Measurements from ENCODE around the gene ARV1.
"Not testable (repeated sequence)": the region's sequence is repeated elsewhere in the genome, so short reads cannot be mapped to it uniquely, and the experiment has no call there.

ARV1 gene

GRCh38 chr1:231040800-231041718 is 62.2 kb downstream of the ARV1 start:
- DNase-seq (peak in 1 of 2 donors; percentile 11), ATAC-seq (peak; percentile 19)
- peak overlapping the region in 1 of 2 donors; percentile 84 for H3K27ac Mint-ChIP-seq
- peaks cover 43% of the 10 kb centered on the region for H3K4me1 Mint-ChIP-seq
- peak overlapping the region; percentile 83 to 85 for H3K4me3 Mint-ChIP-seq
- peaks cover 5 to 12% of the 10 kb centered on the region in 2 donors for H3K9me3 Mint-ChIP-seq
- H3K27me3 Mint-ChIP-seq, result peaks cover 22% of the 10 kb centered on the region

GRCh38 chr1:231041719-231042261 is 62.9 kb downstream of the ARV1 start:
- H3K9me3 Mint-ChIP-seq, result peaks cover 5 to 12% of the 10 kb centered on the region in 2 donors
- H3K27me3 Mint-ChIP-seq, result peaks cover 30% of the 10 kb centered on the region
- no peak overlapping the region for H3K27ac Mint-ChIP-seq
- H3K4me1 Mint-ChIP-seq, result peaks cover 35% of the 10 kb centered on the region
- no peak overlapping the region for H3K4me3 Mint-ChIP-seq
- DNase-seq, result no peak
- no peak for ATAC-seq

DNA sequence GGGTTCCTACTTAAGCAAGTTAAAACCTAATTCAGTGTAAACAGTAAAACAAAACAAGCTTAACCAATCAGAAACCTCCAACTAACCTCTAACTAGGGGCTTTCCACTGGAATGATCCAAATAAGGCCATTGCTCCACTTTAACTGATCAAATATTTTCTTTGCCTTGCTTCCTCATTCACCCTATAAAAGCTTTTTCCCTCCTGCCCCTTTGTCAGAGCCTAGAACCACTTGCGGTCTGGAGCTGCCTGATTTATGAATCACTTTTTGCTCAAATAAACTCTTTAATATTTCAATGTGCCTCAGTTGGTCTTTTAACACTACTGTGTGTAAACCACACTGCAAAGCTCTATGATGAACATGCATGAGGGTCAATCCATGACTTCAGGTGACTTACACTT is 65.7 kb downstream of the ARV1 start:
- no peak overlapping the region for H3K4me3 Mint-ChIP-seq
- no peak overlapping the region for H3K27ac Mint-ChIP-seq
- peaks cover 17% of the 10 kb centered on the region for H3K4me1 Mint-ChIP-seq
- H3K9me3 Mint-ChIP-seq, result peaks cover 5 to 12% of the 10 kb centered on the region in 2 donors
- H3K27me3 Mint-ChIP-seq, result peaks cover 52% of the 10 kb centered on the region
- no peak for ATAC-seq
- no peak for DNase-seq

- DNase-seq (no peak), ATAC-seq (peak; percentile 16)
- H3K27ac Mint-ChIP-seq, result no peak overlapping the region
- H3K4me3 Mint-ChIP-seq, result no peak overlapping the region
- H3K9me3 Mint-ChIP-seq, result peaks cover 5 to 12% of the 10 kb centered on the region in 2 donors
- H3K27me3 Mint-ChIP-seq, result peaks cover 53% of the 10 kb centered on the region
- H3K4me1 Mint-ChIP-seq, result peaks cover 17% of the 10 kb centered on the region
Measured at GRCh38 chr1:231045286-231045685, 66.4 kb downstream of the ARV1 start.

DNA sequence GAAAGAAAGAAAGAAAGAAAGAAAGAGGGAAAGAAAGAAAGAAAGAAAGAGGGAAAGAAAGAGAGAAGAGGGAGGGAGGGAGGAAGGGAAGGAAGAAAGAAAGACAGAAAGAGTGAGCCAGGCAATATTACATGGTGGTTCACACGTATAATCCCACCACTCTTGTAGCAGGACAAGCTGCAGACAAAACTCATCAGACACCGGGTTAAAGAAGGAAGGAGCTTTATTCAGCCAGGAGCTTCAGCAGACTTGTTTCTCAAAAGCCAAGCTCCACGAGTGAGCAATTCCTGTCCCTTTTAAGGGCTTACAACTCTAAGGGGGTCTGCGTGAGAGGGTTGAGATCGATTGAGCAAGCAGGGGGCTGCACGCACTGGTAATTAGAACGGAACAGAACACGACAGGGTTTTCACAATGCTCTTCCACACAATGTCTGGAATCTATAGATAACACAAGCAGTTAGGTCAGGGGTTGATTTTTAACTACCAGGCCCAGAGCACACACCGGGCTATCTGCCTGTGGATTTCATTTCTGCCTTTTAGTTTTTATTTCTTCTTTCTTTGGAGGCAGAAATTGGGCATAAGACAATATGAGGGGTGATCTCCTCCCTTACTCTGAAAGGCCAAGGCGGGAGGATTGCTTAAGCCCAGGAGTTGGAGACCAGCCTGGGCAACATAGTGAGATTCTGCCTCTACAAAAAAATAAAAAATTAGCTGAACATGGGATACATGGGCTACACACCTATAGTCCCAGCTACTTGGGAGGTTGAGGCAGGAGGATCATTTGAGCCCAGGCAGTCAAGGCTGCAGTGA is 67.2 kb downstream of the ARV1 start:
- H3K4me1 Mint-ChIP-seq, result peaks cover 15% of the 10 kb centered on the region
- ATAC-seq, H3K27ac Mint-ChIP-seq, DNase-seq, H3K4me3 Mint-ChIP-seq: not testable (repeated sequence)
- H3K9me3 Mint-ChIP-seq, result peaks cover 5 to 12% of the 10 kb centered on the region in 2 donors
- peaks cover 51% of the 10 kb centered on the region for H3K27me3 Mint-ChIP-seq

DNA sequence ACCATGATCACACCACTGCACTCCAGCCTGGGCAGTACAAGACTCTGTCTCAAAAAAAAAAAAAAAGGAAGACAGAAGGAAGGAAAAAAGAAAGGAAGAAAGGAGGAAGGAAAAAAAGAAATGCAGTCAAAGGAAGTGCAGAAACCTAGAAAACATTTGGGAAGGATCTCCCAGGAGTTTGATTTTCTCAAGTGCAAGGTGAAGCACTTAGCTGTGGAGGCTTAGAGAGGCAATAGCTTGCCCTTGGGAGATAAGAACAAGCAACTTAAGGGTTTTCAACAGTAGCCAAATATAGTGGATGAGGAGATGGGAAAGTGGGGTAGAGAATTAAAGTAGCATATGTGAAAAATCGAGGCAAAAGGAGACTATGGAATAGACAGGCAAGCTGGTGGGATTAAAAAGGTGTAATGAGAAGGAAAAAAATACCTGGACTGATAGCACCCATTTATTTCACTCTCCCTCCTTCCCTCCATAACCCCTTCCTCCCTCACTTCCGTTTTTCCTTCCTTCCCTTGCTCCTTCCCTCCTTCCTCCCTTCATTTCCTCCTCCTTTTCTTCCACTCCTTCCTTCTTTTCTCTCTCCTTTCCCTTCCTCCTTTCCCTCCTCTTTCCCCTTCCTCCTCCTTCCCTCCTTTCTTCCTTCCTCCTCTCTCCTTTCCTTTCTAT is 68.0 kb downstream of the ARV1 start:
- H3K27ac Mint-ChIP-seq, result no peak overlapping the region
- DNase-seq, result no peak
- no peak for ATAC-seq
- H3K4me3 Mint-ChIP-seq, result no peak overlapping the region
- H3K4me1 Mint-ChIP-seq, result peaks cover 10% of the 10 kb centered on the region
- peaks cover 45% of the 10 kb centered on the region for H3K27me3 Mint-ChIP-seq
- H3K9me3 Mint-ChIP-seq, result peaks cover 5 to 12% of the 10 kb centered on the region in 2 donors

- H3K4me3 Mint-ChIP-seq, DNase-seq, H3K27ac Mint-ChIP-seq, ATAC-seq: not testable (repeated sequence)
- H3K9me3 Mint-ChIP-seq, result peaks cover 5 to 12% of the 10 kb centered on the region in 2 donors
- peaks cover 45% of the 10 kb centered on the region for H3K27me3 Mint-ChIP-seq
- H3K4me1 Mint-ChIP-seq, result peaks cover 12% of the 10 kb centered on the region
Measured at GRCh38 chr1:231047529-231047928, 68.6 kb downstream of the ARV1 start.

DNA sequence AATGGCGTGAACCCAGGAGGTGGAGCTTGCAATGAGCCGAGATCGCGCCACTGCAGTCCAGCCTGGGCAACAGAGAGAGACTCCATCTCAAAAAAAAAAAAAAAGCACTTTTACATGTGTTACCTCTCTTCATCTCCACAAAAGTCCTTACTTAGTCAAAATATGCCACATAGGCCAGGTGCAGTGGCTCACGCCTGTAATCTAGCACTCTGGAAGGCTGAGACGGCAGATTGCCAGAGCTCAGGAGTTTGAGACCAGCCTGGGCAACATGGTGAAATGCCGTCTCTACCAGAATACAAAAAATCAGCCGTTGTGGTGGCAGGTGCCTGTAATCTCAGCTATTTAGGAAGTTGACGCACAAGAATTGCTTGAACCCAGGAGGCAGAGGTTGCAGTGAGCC is 69.5 kb downstream of the ARV1 start:
- not testable (repeated sequence) for H3K4me3 Mint-ChIP-seq, DNase-seq, ATAC-seq, H3K27ac Mint-ChIP-seq
- Mint-ChIP-seq H3K27me3 (peaks cover 45% of the 10 kb centered on the region), H3K9me3 (peaks cover 5 to 12% of the 10 kb centered on the region in 2 donors), H3K4me1 (peaks cover 20% of the 10 kb centered on the region)

DNA sequence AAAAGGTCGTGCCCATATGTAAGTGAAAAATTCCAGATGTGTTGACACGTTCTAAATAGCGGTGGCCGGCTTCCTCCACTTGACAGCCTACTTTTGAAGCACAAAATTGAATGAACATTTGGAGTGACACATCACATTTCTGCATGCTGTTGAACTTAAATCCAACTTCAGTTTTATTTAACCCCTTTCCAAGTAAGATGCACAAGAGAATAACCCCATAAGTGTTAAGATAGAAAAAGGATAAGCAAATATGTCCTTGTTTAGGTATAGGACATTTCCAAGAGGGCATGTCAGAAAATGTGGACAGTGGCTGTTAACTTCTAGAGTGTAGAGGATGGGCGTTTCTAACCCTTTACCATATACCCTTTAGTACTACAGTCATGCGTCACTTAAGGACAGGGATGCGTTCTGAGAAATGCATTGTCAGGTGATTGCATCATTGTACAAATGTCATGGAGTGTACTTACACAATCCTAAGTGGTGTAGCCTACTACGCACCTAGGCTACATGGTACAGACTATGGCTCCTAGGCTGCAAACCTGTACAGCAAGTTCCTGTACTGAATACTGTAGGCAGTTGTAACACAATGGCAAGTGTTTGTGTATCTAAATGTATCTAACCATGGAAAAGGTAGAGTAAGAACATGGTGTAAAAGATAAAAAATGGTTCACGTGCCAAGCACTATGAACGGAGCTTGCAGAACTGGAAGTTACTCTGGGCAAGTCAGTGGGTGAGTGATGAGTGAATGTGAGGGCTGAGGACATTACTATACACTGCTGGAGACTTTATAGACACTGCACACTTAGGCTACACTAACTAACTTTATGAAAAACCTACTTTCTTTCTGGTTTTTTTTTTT is 70.5 kb downstream of the ARV1 start:
- Mint-ChIP-seq H3K27ac (peak overlapping the region in 1 of 2 donors; percentile 62), H3K4me1 (peaks cover 28% of the 10 kb centered on the region), H3K27me3 (peaks cover 45% of the 10 kb centered on the region), H3K4me3 (no peak overlapping the region), H3K9me3 (peaks cover 5 to 12% of the 10 kb centered on the region in 2 donors)
- ATAC-seq (no peak), DNase-seq (no peak)

All from stimulated activated naive CD8-positive, alpha-beta T cell treated with anti-CD3 and anti-CD28 coated beads, Interleukin-15, amount 100 ng/mL, for 72 hours (primary cell).